DND-41 (cell line): ENCODE results near the gene TMEM219.

Experiments used
- ATAC-seq: fragments of 200-7000 bp; cut with Tn5 transposase; 3 replicates; pipeline ENCODE4 v1.9.1; 2021; ENCODE audit warnings: low read depth; ENCODE audit not compliant: insufficient read depth
- DNase-seq: peaks from one replicate; pipeline ENCODE4 v3.0.0-alpha.2; 2020
- H2AFZ ChIP-seq: 2 replicates; pipeline ENCODE4 v1.6.0; 2012; ENCODE audit warnings: low read depth, low read length
- H3K27ac ChIP-seq: 2 replicates; pipeline ENCODE4 v1.5.1; 2012; ENCODE audit warnings: low read length, inconsistent platforms
- H3K27me3 ChIP-seq: fragments of 200-600 bp; sonication (generic); 2 replicates; pipeline ENCODE4 v1.6.0; 2012; ENCODE audit warnings: low read length, mild to moderate bottlenecking, inconsistent platforms; ENCODE audit not compliant: insufficient read depth, poor library complexity
- H3K36me3 ChIP-seq: 2 replicates; pipeline ENCODE4 v1.5.1; 2012; ENCODE audit warnings: low read length, inconsistent platforms; ENCODE audit not compliant: insufficient read depth
- H3K4me1 ChIP-seq: 2 replicates; pipeline ENCODE4 v1.5.1; 2012; ENCODE audit warnings: mild to moderate bottlenecking, low read length; ENCODE audit not compliant: insufficient read depth
- H3K4me2 ChIP-seq: 2 replicates; pipeline ENCODE4 v1.6.0; 2012; ENCODE audit warnings: mild to moderate bottlenecking, moderate library complexity, low read length, inconsistent platforms; ENCODE audit not compliant: insufficient read depth
- H3K4me3 ChIP-seq, 2 experiments: fragments of 200-600 bp in 1 of 2; shearing (Covaris generic) in 1 of 2; 2 replicates each; pipeline ENCODE4 v1.5.1; 2012 to 2016; ENCODE audit warnings: inconsistent platforms in 2 of 2, low read length in 2 of 2, mild to moderate bottlenecking in 2 of 2, low read depth in 1 of 2, moderate library complexity in 1 of 2
- H3K79me2 ChIP-seq: 2 replicates; pipeline ENCODE4 v1.6.0; 2012; ENCODE audit warnings: low read length, inconsistent platforms; ENCODE audit not compliant: insufficient read depth
- H3K9ac ChIP-seq: 2 replicates; pipeline ENCODE4 v1.6.0; 2012; ENCODE audit warnings: low read depth, mild to moderate bottlenecking, inconsistent platforms, low read length, moderate library complexity
- H3K9me3 ChIP-seq: 2 replicates; pipeline ENCODE4 v1.5.1; 2012; ENCODE audit warnings: low read length, moderate library complexity, mild to moderate bottlenecking, inconsistent platforms; ENCODE audit not compliant: insufficient read depth, severe bottlenecking
- H4K20me1 ChIP-seq: 2 replicates; pipeline ENCODE4 v1.6.0; 2012; ENCODE audit warnings: low read length; ENCODE audit not compliant: insufficient read depth
- CTCF ChIP-seq: IDR thresholded peaks from 2 replicates; pipeline ENCODE4 v1.5.1; 2012; ENCODE audit warnings: borderline replicate concordance, low read length, moderate library complexity, mild to moderate bottlenecking; ENCODE audit not compliant: poor library complexity, severe bottlenecking; ENCODE audit errors: extremely low read depth
- EZH2 ChIP-seq: IDR thresholded peaks from 3 replicates; pipeline ENCODE4 v1.6.1; 2012; ENCODE audit warnings: borderline replicate concordance, low read depth, mild to moderate bottlenecking, moderate library complexity, low read length, inconsistent platforms; ENCODE audit not compliant: severe bottlenecking

The TMEM219 gene

GRCh38 chr16:29925105-29925756 lies 36.6 kb upstream of the TMEM219 start:
- ATAC-seq (peak; percentile 9; the same call in 2 of the 3 replicates), DNase-seq (no peak)
- H3K79me2 ChIP-seq: peaks cover 46% of the 10 kb centered on the region
- peak overlapping the region; percentile 65 for H3K27ac ChIP-seq
- H3K9ac ChIP-seq: peak overlapping the region; percentile 89
- H3K4me1 ChIP-seq: peaks cover 33% of the 10 kb centered on the region
- H3K36me3 ChIP-seq: peaks cover 30% of the 10 kb centered on the region
- peak overlapping the region; percentile 98 to 100 for H3K4me3 ChIP-seq
- peak overlapping the region; percentile 99 for H3K4me2 ChIP-seq
- H3K27me3 ChIP-seq: no peaks in the 10 kb centered on the region
- TF ChIP-seq EZH2: no peak
- TF ChIP-seq CTCF: no peak
- peak overlapping the region; percentile 99; the same call in 1 of the 2 replicates for H2AFZ ChIP-seq
- H4K20me1 ChIP-seq: peaks cover 17% of the 10 kb centered on the region
- H3K9me3 ChIP-seq: no peaks in the 10 kb centered on the region

GRCh38 chr16:29925781-29926710 lies 35.8 kb upstream of the TMEM219 start, which contains the start of gene KCTD13:
KCTD13 (minus strand) TSS chr16:29926226; CDS start chr16:29926033, 193 bp downstream.
- H3K36me3 ChIP-seq: peaks cover 22% of the 10 kb centered on the region
- no peaks in the 10 kb centered on the region for H3K27me3 ChIP-seq
- peaks cover 13% of the 10 kb centered on the region for H4K20me1 ChIP-seq
- peak; percentile 87 for ATAC-seq
- H3K4me2 ChIP-seq: peak within 1 kb of the TSS; percentile 99
- peak within 1 kb of the TSS; percentile 94 for H3K27ac ChIP-seq
- TF ChIP-seq EZH2 (no peak), CTCF (no peak)
- peak within 1 kb of the TSS; percentile 89 for H3K9ac ChIP-seq
- peak; percentile 91 for DNase-seq
- H2AFZ ChIP-seq: peak within 1 kb of the TSS; percentile 99
- H3K9me3 ChIP-seq: no peaks in the 10 kb centered on the region
- peaks cover 33% of the 10 kb centered on the region for H3K4me1 ChIP-seq
- peaks cover 42% of the 10 kb centered on the region for H3K79me2 ChIP-seq
- peak within 1 kb of the TSS; percentile 98 to 100 for H3K4me3 ChIP-seq

DNA sequence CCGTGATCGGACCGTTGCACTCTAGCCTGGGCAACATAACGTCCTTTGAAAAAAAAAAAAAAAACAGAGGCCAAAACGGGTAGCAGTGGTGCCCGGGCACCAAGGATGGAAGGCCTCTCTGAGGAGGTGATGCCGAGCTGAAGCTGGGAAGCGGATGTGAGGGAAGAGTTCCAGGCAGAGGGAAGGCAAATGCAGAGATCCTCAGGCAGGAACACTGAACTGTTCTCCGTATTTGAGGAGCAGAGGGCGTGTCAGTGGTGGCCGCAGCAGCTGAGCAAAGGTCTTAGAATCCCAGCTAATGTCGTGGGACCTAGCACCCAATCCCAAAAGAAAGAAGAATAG lies 35.2 kb upstream of the TMEM219 start:
- no peaks in the 10 kb centered on the region for H3K27me3 ChIP-seq
- peak overlapping the region; percentile 89 for H3K9ac ChIP-seq
- H3K4me3 ChIP-seq: peak overlapping the region; percentile 98 to 100; a peak in 3 of 4 replicates
- H3K4me2 ChIP-seq: peak overlapping the region; percentile 99
- peak overlapping the region; percentile 94 for H3K27ac ChIP-seq
- no peaks in the 10 kb centered on the region for H3K9me3 ChIP-seq
- TF ChIP-seq EZH2: no peak
- no peak for TF ChIP-seq CTCF
- peaks cover 15% of the 10 kb centered on the region for H3K36me3 ChIP-seq
- no peak for ATAC-seq
- peaks cover 9% of the 10 kb centered on the region for H4K20me1 ChIP-seq
- peaks cover 33% of the 10 kb centered on the region for H3K4me1 ChIP-seq
- H2AFZ ChIP-seq: peak overlapping the region; percentile 99
- DNase-seq: no peak
- H3K79me2 ChIP-seq: peaks cover 36% of the 10 kb centered on the region
